Sigmoid colon (tissue), 4 donors: ENCODE results near the gene PLEKHA7.

Source experiments
- POLR2A ChIP-seq, 2 donors: fragments of 450-650 bp; IDR thresholded peaks; one replicate each; pipeline ENCODE4 v1.6.1; 2016; ENCODE audit warnings: antibody characterized with exemption in 2 of 2, mild to moderate bottlenecking in 2 of 2, moderate library complexity in 2 of 2
- POLR2AphosphoS5 ChIP-seq, 4 donors: sonication (generic); formaldehyde crosslinking; IDR thresholded peaks; one replicate each; pipeline ENCODE4 v1.6.1; 2017; ENCODE audit warnings: antibody characterized with exemption in 4 of 4
- TF ChIP-seq, protein P1 (sequence below), 4 experiments: fragments of 450-650 bp in 3 of 4; fragments of 200-600 bp in 1 of 4; IDR thresholded peaks; one replicate each; pipeline ENCODE4 v1.5.1; 2016 to 2019; ENCODE audit warnings: antibody characterized with exemption in 4 of 4, mild to moderate bottlenecking in 3 of 4, moderate library complexity in 2 of 4

DNA sequence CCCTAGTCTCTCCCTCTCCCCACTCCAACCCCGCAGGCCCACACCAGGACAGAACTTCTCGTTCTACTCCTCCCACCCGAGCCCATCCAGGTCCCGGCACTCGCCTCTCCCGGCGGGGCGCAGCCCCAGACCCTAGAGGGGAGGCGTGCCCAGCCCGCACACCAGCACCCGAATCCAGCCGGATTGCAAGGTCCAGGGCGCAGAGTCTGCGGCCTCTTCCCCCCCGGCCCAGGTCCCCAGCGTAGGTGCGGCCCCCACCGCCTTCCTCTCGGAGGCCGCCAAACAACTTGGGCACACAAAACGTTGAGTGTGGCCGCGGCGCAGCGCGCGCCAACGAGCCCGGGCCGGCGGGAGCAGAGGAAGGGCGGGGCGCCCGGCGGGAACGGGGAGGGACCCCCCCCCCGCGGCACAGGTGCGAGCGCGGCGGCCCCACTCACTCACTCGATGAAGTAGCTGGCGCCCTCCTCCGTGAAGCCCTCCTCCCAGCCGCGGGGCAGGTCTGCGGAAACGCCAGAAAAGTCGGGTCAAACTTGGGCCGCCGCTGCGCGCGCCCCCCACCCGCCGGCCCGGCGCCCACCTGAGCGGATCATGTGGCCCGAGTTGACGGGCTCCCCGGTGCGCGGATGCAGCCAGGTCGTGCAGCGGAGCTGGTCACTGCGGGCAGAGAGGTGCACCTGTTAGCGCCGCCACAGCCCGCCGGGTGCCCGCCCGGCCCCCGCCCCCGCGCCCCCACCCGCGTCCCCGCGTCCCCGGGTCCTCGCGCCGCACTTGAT, 480 bp downstream of the PLEKHA7 start:
- no peak for TF ChIP-seq POLR2AphosphoS5 (IDR thresholded peaks at IDR 0.05)
- no peak for TF ChIP-seq POLR2A (IDR thresholded peaks at IDR 0.05)
- TF ChIP-seq, protein P1, sequence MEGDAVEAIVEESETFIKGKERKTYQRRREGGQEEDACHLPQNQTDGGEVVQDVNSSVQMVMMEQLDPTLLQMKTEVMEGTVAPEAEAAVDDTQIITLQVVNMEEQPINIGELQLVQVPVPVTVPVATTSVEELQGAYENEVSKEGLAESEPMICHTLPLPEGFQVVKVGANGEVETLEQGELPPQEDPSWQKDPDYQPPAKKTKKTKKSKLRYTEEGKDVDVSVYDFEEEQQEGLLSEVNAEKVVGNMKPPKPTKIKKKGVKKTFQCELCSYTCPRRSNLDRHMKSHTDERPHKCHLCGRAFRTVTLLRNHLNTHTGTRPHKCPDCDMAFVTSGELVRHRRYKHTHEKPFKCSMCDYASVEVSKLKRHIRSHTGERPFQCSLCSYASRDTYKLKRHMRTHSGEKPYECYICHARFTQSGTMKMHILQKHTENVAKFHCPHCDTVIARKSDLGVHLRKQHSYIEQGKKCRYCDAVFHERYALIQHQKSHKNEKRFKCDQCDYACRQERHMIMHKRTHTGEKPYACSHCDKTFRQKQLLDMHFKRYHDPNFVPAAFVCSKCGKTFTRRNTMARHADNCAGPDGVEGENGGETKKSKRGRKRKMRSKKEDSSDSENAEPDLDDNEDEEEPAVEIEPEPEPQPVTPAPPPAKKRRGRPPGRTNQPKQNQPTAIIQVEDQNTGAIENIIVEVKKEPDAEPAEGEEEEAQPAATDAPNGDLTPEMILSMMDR (IDR thresholded peaks at IDR 0.05) = no peak
